RWPE1 (cell line): ENCODE data around the gene CLTA.

Experiments used
- CTCF ChIA-PET: fragments of 350-600 bp; sonication (Branson Sonifier 250); formaldehyde crosslinking; extraction: SDS; loops from one replicate; lab custom pipeline; 2021; lab: Yijun Ruan, JAX
- POLR2A ChIA-PET: fragments of 400-600 bp; formaldehyde crosslinking; extraction: SDS; loops from one replicate; lab custom pipeline; 2020; ENCODE audit warnings: antibody characterized with exemption; ENCODE audit not compliant: low non-redundant PET; lab: Yijun Ruan, JAX
- DNase-seq: peaks from one replicate; pipeline ENCODE4 v3.0.0; 2012; ENCODE audit warnings: low spot score
- H3K27ac ChIP-seq: fragments of 450-650 bp; 2 replicates; pipeline ENCODE4 v1.5.1; 2017
- CTCF ChIP-seq: fragments of 450-650 bp; conservative IDR thresholded peaks from 2 replicates; pipeline ENCODE4 v1.5.1; 2017; ENCODE audit warnings: low read depth, mild to moderate bottlenecking

Gene CLTA

GRCh38 chr9:36144309-36145232, 46.1 kb upstream of the CLTA start:
- no peak for DNase-seq
- ChIA-PET CTCF (interaction anchor here (0.7 kb wide), 1 partner anchor 21 kb away, joined by 3 read pairs; no protein-coding TSS in a partner anchor), POLR2A (no interaction called here)
- no peak for TF ChIP-seq CTCF
- no peak overlapping the region for H3K27ac ChIP-seq

- ChIA-PET CTCF (no interaction called here), POLR2A (no interaction called here)
- H3K27ac ChIP-seq, result no peak overlapping the region
- no peak for DNase-seq
- TF ChIP-seq CTCF, result no peak
Observed at GRCh38 chr9:36145970-36146369, 44.8 kb upstream of the CLTA start.

- no peak for TF ChIP-seq CTCF
- POLR2A ChIA-PET, result no interaction called here
- no peak for DNase-seq
- no peak overlapping the region for H3K27ac ChIP-seq
- CTCF ChIA-PET, result no interaction called here
Observed at GRCh38 chr9:36146651-36147050, 44.1 kb upstream of the CLTA start.

- H3K27ac ChIP-seq, result peak overlapping the region; percentile 68; the same call in 1 of the 2 replicates
- DNase-seq, result no peak
- ChIA-PET CTCF (interaction anchor here (1.0 kb wide), 1 partner anchor 19 kb away, joined by 3 read pairs; no protein-coding TSS in a partner anchor), POLR2A (no interaction called here)
- no peak for TF ChIP-seq CTCF
Observed at GRCh38 chr9:36147441-36148175, 43.1 kb upstream of the CLTA start.

GRCh38 chr9:36148311-36149051, 42.2 kb upstream of the CLTA start:
- peak; percentile 97 for DNase-seq
- CTCF ChIA-PET, result interaction anchor here (1.0 kb wide), 1 partner anchor 17 kb away, joined by 3 read pairs; no protein-coding TSS in a partner anchor
- peak overlapping the region; percentile 68 for H3K27ac ChIP-seq
- POLR2A ChIA-PET, result no interaction called here
- TF ChIP-seq CTCF, result no peak

GRCh38 chr9:36149197-36149596, 41.5 kb upstream of the CLTA start:
- TF ChIP-seq CTCF, result no peak
- POLR2A ChIA-PET, result no interaction called here
- H3K27ac ChIP-seq, result peak overlapping the region; percentile 68
- CTCF ChIA-PET, result no interaction called here
- DNase-seq, result peak; percentile 61
